GM20431 (cell line): Measurements from ENCODE around the gene GNB4.

ENCODE experiments used
- in situ Hi-C: fragments of 300-500 bp; cut with MseI, MboI; formaldehyde crosslinking; loops from one replicate; pipeline ENCODE4 v1.15.0; 2020; ENCODE audit warnings: low sequenced_read_pairs; ENCODE audit not compliant: unreplicated experiment

Gene GNB4

GRCh38 chr3:179451265-179452175 lies at the start of gene GNB4:
GNB4 (minus strand) TSS chr3:179451470; CDS start chr3:179426200, 25,270 bp downstream.
- in situ Hi-C loops: no loop called here

- in situ Hi-C loops: no loop called here
Observed at GRCh38 chr3:179495483-179495882, 44.2 kb upstream of the GNB4 start.

GRCh38 chr3:179493260-179493659 lies 42.0 kb upstream of the GNB4 start:
- in situ Hi-C loops: no loop called here

- in situ Hi-C loops: no loop called here
Observed at GRCh38 chr3:179488213-179488612, 36.9 kb upstream of the GNB4 start.

- in situ Hi-C loops: no loop called here
Observed at GRCh38 chr3:179486806-179487205, 35.5 kb upstream of the GNB4 start.

GRCh38 chr3:179482857-179483256 lies 31.6 kb upstream of the GNB4 start:
- in situ Hi-C loops: no loop called here

GRCh38 chr3:179476215-179476614 lies 24.9 kb upstream of the GNB4 start:
- in situ Hi-C loops: no loop called here

GRCh38 chr3:179474480-179474879 lies 23.2 kb upstream of the GNB4 start:
- in situ Hi-C loops: no loop called here

- in situ Hi-C loops: no loop called here
Observed at GRCh38 chr3:179473565-179473964, 22.3 kb upstream of the GNB4 start.

GRCh38 chr3:179464323-179465092 lies 13.2 kb upstream of the GNB4 start:
- in situ Hi-C loops: no loop called here

- in situ Hi-C loops: no loop called here
Observed at GRCh38 chr3:179463319-179463718, 12.0 kb upstream of the GNB4 start.

- in situ Hi-C loops: no loop called here
Observed at GRCh38 chr3:179460260-179460659, 9.0 kb upstream of the GNB4 start.

GRCh38 chr3:179455954-179456353 lies 4.7 kb upstream of the GNB4 start:
- in situ Hi-C loops: no loop called here

GRCh38 chr3:179454887-179455286 lies 3.6 kb upstream of the GNB4 start:
- in situ Hi-C loops: no loop called here

- in situ Hi-C loops: no loop called here
Observed at GRCh38 chr3:179453967-179454366, 2.7 kb upstream of the GNB4 start.

GRCh38 chr3:179452872-179453271 lies 1.6 kb upstream of the GNB4 start:
- in situ Hi-C loops: no loop called here

- in situ Hi-C loops: no loop called here
Observed at GRCh38 chr3:179452176-179452564, 900 bp upstream of the GNB4 start.

- in situ Hi-C loops: no loop called here
Observed at GRCh38 chr3:179450901-179451264, 387 bp downstream of the GNB4 start.

- in situ Hi-C loops: no loop called here
Observed at GRCh38 chr3:179450261-179450701, 989 bp downstream of the GNB4 start.

- in situ Hi-C loops: no loop called here
Observed at GRCh38 chr3:179449636-179450035, 1.6 kb downstream of the GNB4 start.

GRCh38 chr3:179447251-179447650 lies 4.0 kb downstream of the GNB4 start:
- in situ Hi-C loops: no loop called here
